ENCODE measurements around the gene GPATCH11.

GRCh38 chr2:37090019-37090477 is 5.7 kb downstream of the GPATCH11 start:
- TF ChIP-seq CTCF (IDR thresholded peaks at IDR 0.05) (no peak), POLR2A (IDR thresholded peaks at IDR 0.05) (no peak), EP300 (IDR thresholded peaks at IDR 0.05) (no peak)
